Activated naive CD4-positive, alpha-beta T cell treated with anti-CD3 and anti-CD28 coated beads, Interleukin-2, amount 50 U/mL, for 72 hours (primary cell): ENCODE data around the gene WDR44. TPM values are rescaled to one million over a fixed set of nuclear protein-coding genes. Genes with fewer than 3 reads are reported as not detected.
A peak's percentile ranks its signal among the peaks of the same experiment; 100 is the strongest.
"Not testable (repeated sequence)": the region's sequence is repeated elsewhere in the genome, so short reads cannot be mapped to it uniquely, and the experiment has no call there.

Experiments used
- ATAC-seq, 2 donors: fragments of 150-1000 bp; cut with Tn5 transposase; 2 replicates each; pipeline ENCODE4 v1.10.0; 2021; ENCODE audit warnings: mild to moderate bottlenecking in 2 of 2, moderate library complexity in 2 of 2
- DNase-seq, 2 donors: peaks; one replicate each; pipeline ENCODE4 v3.0.0; 2021 to 2022; ENCODE audit warnings: low spot score in 2 of 2
- H3K27ac Mint-ChIP-seq, 2 donors: one replicate each; pipeline ENCODE4 v1.8.0; 2022; ENCODE audit warnings: mild to moderate bottlenecking in 2 of 2, mixed read lengths in 2 of 2
- H3K36me3 Mint-ChIP-seq, 2 donors: one replicate each; pipeline ENCODE4 v1.8.0; 2022; ENCODE audit warnings: mixed read lengths in 2 of 2
- H3K9me3 Mint-ChIP-seq, 2 donors: one replicate each; pipeline ENCODE4 v1.8.0; 2022; ENCODE audit warnings: mixed read lengths in 2 of 2
- total RNA-seq, 2 donors: library from RNA; stranded (reverse); gene quantifications; one replicate each; pipeline ENCODE4 v1.2.3, GENCODE V29; 2022

The WDR44 gene, protein sequence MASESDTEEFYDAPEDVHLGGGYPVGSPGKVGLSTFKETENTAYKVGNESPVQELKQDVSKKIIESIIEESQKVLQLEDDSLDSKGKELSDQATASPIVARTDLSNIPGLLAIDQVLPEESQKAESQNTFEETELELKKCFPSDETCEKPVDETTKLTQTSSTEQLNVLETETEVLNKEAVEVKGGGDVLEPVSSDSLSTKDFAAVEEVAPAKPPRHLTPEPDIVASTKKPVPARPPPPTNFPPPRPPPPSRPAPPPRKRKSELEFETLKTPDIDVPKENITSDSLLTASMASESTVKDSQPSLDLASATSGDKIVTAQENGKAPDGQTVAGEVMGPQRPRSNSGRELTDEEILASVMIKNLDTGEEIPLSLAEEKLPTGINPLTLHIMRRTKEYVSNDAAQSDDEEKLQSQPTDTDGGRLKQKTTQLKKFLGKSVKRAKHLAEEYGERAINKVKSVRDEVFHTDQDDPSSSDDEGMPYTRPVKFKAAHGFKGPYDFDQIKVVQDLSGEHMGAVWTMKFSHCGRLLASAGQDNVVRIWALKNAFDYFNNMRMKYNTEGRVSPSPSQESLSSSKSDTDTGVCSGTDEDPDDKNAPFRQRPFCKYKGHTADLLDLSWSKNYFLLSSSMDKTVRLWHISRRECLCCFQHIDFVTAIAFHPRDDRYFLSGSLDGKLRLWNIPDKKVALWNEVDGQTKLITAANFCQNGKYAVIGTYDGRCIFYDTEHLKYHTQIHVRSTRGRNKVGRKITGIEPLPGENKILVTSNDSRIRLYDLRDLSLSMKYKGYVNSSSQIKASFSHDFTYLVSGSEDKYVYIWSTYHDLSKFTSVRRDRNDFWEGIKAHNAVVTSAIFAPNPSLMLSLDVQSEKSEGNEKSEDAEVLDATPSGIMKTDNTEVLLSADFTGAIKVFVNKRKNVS
- 1 to 10 TPM; 8.0 TPM for total RNA-seq

DNA sequence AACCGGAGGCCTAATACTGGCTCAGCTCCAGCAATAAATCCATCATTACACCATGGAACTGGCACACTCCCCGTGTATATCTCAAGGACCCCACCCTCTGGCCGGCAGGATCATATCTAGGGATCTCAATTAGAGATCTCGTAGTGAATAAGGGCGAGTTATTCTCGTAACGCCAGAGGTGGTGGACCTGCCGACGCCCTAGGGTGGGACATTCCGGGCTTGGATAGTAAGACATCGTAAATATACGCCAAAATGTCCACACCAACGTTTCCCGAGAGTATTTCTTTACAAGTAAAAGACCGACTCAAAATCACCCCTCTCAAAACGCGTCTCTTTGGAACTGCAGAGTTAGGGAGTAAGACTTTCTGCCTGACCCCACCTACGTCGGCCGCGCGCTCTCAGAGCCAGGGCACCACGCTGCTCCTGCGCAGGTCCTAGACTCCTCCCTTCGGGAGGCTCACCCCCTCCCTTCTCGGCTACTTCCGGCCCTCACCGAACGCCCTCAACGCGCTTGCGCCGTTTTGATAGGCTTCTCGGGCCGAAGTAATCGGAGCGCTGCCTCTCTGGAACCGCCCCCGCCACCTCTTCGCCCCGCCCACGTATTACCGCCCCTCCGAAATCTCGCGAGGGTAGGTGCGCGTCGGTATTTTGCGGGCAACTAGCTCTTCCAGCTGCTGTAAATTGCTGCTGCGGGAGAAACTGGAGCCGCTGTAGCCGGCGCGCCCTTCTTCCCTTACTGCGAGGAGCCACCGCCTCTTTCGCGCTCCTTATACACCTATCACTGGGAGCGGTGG is at the start of gene WDR44:
Gene WDR44 (plus strand): TSS at position 643 of the 794 bp plus-strand sequence. CDS start 398 bp downstream, outside the sequence.
- ATAC-seq (peak; percentile 93 to 94), DNase-seq (peak; percentile 86 to 94)
- H3K36me3 Mint-ChIP-seq, result no peaks in the 10 kb centered on the region
- no peaks in the 10 kb centered on the region for H3K9me3 Mint-ChIP-seq
- H3K27ac Mint-ChIP-seq, result peak within 1 kb of the TSS; percentile 99

DNA sequence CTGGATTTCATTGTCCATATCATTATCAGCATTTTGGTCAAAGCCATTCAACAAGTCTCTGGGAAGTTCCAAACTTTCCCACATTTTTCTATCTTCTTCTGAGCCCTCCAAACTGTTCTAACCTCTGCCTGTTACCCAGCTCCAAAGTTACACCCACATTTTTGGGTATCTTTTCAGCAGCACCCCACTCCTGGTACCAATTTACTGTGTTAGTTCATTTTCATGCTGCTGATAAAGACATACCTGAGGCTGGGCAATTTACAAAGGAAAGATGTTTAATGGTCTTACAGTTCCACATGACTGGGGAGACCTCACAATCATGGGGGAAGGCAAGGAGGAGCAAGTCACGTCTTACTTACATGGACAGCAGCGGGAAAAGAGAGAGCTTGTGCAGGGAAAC is 40.1 kb upstream of the WDR44 start:
- H3K27ac Mint-ChIP-seq, ATAC-seq, DNase-seq: not testable (repeated sequence)
- peaks cover 13 to 20% of the 10 kb centered on the region in 2 donors for H3K36me3 Mint-ChIP-seq
- peaks cover 12 to 13% of the 10 kb centered on the region in 2 donors for H3K9me3 Mint-ChIP-seq

GRCh38 chrX:118315529-118315928 is 30.4 kb upstream of the WDR44 start:
- Mint-ChIP-seq H3K27ac (no peak overlapping the region), H3K9me3 (no peaks in the 10 kb centered on the region), H3K36me3 (no peaks in the 10 kb centered on the region)
- DNase-seq (no peak), ATAC-seq (no peak)

GRCh38 chrX:118324588-118324987 is 21.3 kb upstream of the WDR44 start:
- H3K36me3 Mint-ChIP-seq, result no peaks in the 10 kb centered on the region
- no peak for ATAC-seq
- no peak overlapping the region for H3K27ac Mint-ChIP-seq
- no peak for DNase-seq
- H3K9me3 Mint-ChIP-seq, result no peaks in the 10 kb centered on the region

DNA sequence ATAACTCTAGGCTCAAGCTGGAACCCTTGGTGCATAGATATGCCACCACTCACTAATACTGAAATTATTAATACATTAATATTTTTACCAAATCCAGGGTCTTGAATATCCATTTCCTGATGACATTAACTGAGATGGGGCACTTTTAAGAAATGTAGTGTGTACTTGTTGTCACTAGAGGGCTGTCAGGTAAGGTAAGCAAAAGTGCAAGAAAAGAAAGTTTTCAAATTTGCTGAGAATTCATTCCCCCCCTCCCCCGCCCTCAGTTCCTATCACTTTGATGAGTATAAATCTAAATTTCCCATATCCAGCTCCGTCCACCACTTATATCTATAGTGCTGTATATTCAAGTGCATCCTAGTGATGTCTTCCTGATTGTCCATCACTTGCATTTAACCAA is 20.5 kb upstream of the WDR44 start:
- Mint-ChIP-seq H3K36me3 (no peaks in the 10 kb centered on the region), H3K9me3 (no peaks in the 10 kb centered on the region), H3K27ac (no peak overlapping the region)
- ATAC-seq, result no peak
- DNase-seq, result no peak

GRCh38 chrX:118329175-118329574 is 16.7 kb upstream of the WDR44 start:
- Mint-ChIP-seq H3K9me3 (no peaks in the 10 kb centered on the region), H3K36me3 (no peaks in the 10 kb centered on the region), H3K27ac (no peak overlapping the region)
- ATAC-seq, result no peak
- no peak for DNase-seq

- DNase-seq (no peak), ATAC-seq (no peak)
- Mint-ChIP-seq H3K27ac (no peak overlapping the region), H3K9me3 (no peaks in the 10 kb centered on the region), H3K36me3 (no peaks in the 10 kb centered on the region)
These were observed 8.2 kb upstream of the WDR44 start for GRCh38 chrX:118337687-118338086.

DNA sequence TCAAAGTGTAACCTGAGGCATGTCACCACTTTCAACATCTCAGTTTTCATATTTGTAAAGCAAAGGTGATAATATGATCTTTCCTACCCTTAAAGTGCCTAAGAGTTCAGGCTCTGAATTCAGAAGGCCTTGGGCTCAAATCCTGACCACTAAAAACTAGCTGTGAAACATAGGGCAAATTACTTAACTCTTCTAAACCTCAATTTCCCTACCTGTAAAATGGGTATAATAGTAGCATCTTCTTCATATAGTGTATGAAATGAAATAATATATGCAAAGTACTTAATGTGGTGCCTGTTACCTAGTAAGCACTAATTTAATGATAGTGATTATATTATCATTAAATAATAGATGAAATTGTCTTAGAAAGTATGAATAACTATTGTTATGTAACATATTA is 7.0 kb upstream of the WDR44 start:
- no peak for DNase-seq
- no peak for ATAC-seq
- no peak overlapping the region for H3K27ac Mint-ChIP-seq
- no peaks in the 10 kb centered on the region for H3K36me3 Mint-ChIP-seq
- H3K9me3 Mint-ChIP-seq, result no peaks in the 10 kb centered on the region

GRCh38 chrX:118345045-118345463 is 852 bp upstream of the WDR44 start:
- DNase-seq, result no peak
- no peaks in the 10 kb centered on the region for H3K9me3 Mint-ChIP-seq
- H3K27ac Mint-ChIP-seq, result peak overlapping the region in 1 of 2 donors; percentile 99
- peak in 1 of 2 donors; percentile 0 for ATAC-seq
- H3K36me3 Mint-ChIP-seq, result no peaks in the 10 kb centered on the region

GRCh38 chrX:118346258-118347094 is 570 bp downstream of the WDR44 start:
- no peaks in the 10 kb centered on the region for H3K9me3 Mint-ChIP-seq
- ATAC-seq, result peak; percentile 45 to 49
- peak; percentile 52 to 56 for DNase-seq
- no peaks in the 10 kb centered on the region for H3K36me3 Mint-ChIP-seq
- peak overlapping the region; percentile 99 for H3K27ac Mint-ChIP-seq

- Mint-ChIP-seq H3K9me3 (no peaks in the 10 kb centered on the region), H3K27ac (peak overlapping the region; percentile 99), H3K36me3 (no peaks in the 10 kb centered on the region)
- no peak for DNase-seq
- ATAC-seq, result peak in 1 of 2 donors; percentile 6
These were observed 1.2 kb downstream of the WDR44 start for GRCh38 chrX:118347131-118347530.

DNA sequence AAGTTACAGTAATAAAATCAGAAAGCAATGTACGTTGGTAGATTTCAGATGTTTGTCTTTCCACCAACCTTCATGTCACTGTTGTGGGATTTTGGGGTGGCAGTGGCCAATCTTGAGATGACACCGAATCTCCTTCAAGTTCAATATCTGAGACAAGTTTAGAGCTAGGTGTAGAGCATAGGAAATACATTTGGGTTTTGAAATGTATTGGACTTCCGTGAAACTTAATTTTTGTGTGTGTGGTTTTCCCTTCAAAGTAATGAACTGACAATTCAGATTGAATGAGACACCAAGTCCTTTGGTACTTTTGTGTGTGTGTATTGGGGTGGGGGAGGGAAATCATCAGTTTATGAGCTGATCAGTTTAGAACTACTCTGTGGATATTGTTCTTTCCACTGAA is 1.8 kb downstream of the WDR44 start:
- DNase-seq, result no peak
- peak in 1 of 2 donors; percentile 17 for ATAC-seq
- Mint-ChIP-seq H3K27ac (peak overlapping the region; percentile 74 to 99), H3K9me3 (no peaks in the 10 kb centered on the region), H3K36me3 (no peaks in the 10 kb centered on the region)

DNA sequence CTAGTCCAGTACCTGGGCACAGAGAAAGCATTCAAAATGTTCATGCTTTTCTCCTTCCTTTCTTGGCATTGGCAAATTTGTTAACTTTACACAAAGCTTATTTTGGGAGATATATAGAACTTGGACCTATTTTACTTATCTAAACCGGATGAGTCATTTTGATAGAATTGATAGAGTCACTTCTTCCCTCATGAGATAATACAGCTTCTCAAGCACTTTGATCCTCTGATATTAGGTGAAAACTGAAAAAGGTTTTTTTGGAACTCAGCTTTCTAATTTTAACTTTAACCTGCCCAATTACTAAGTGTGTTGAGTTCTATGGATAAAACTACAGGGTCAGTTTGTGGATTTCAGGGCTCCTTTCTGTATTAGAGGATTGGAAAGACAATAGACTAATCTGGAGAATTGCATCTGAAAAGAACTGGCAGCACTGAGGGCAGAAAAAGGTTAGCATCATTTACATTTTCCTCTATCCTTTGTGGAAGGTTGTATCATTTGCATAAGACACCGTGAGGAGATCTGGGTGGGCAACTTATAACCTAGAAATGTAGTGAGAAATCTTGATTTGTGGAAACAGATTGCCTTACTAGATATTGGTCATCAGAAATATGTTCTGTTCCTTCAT is 2.4 kb downstream of the WDR44 start:
- Mint-ChIP-seq H3K27ac (peak overlapping the region in 1 of 2 donors; percentile 99), H3K9me3 (no peaks in the 10 kb centered on the region), H3K36me3 (no peaks in the 10 kb centered on the region)
- DNase-seq (no peak), ATAC-seq (no peak)

DNA sequence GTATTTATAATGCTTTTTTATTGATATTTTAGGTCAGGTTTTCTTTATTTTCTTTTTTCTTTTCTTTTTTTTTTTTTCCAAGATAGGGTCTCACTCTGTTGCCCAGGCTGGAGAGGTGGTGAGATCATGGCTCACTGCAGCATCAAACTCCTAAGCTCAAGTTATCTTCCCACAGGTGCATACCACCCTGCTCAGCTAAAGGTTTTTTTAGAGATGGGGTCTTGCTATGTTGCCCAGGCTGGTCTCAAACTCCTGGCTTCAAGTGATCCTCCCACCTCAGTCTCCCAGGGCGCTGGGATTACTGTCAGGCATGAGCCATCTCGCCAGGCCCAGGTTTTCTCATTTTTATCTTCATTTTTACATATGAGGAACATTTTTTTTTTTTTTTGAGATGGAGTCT is 3.3 kb downstream of the WDR44 start:
- DNase-seq (no peak), ATAC-seq (no peak)
- H3K27ac Mint-ChIP-seq, result no peak overlapping the region
- H3K36me3 Mint-ChIP-seq, result no peaks in the 10 kb centered on the region
- no peaks in the 10 kb centered on the region for H3K9me3 Mint-ChIP-seq

DNA sequence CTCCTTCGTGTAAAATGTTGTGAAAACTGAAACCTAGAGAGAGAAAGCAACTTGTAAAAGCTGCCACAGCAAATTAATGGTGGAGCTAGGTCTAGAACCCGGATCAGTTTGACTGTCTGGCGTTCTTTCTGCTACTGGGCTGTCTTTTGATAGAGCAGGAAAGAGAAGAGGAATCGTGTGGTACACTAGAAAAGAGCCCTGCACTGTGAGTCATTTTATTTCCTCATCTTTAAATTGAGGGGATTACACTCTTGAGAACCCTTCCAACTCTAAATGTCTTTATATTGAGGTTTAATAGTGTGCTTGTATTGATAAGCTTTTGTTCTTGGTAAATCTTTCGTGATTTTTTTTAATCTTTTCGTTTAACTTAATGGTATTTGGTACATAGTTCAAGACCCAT is 4.3 kb downstream of the WDR44 start:
- peak overlapping the region in 1 of 2 donors; percentile 53 for H3K27ac Mint-ChIP-seq
- no peaks in the 10 kb centered on the region for H3K36me3 Mint-ChIP-seq
- no peak for DNase-seq
- ATAC-seq, result no peak
- H3K9me3 Mint-ChIP-seq, result no peaks in the 10 kb centered on the region
